Nucleus accumbens (tissue), 56 donors: Measurements from ENCODE around the gene OGFR.

Experiments
- DNase-seq, 56 donors: peaks; one replicate each; lab custom pipeline; 2025; lab: John Stamatoyannopoulos, UW

The OGFR gene, protein sequence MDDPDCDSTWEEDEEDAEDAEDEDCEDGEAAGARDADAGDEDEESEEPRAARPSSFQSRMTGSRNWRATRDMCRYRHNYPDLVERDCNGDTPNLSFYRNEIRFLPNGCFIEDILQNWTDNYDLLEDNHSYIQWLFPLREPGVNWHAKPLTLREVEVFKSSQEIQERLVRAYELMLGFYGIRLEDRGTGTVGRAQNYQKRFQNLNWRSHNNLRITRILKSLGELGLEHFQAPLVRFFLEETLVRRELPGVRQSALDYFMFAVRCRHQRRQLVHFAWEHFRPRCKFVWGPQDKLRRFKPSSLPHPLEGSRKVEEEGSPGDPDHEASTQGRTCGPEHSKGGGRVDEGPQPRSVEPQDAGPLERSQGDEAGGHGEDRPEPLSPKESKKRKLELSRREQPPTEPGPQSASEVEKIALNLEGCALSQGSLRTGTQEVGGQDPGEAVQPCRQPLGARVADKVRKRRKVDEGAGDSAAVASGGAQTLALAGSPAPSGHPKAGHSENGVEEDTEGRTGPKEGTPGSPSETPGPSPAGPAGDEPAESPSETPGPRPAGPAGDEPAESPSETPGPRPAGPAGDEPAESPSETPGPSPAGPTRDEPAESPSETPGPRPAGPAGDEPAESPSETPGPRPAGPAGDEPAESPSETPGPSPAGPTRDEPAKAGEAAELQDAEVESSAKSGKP

GRCh38 chr20:62804627-62805154 lies at the start of gene OGFR:
OGFR (plus strand) TSS chr20:62804835; CDS start chr20:62804860, 25 bp downstream.
- peak in 41 of 56 donors; percentile 15 to 77 (median 45) for DNase-seq

- no peak for DNase-seq
Measured at GRCh38 chr20:62754991-62755356, 49.7 kb upstream of the OGFR start.

GRCh38 chr20:62755817-62756724 lies 48.6 kb upstream of the OGFR start:
- DNase-seq = no peak

- no peak for DNase-seq
Measured at GRCh38 chr20:62758226-62758912, 46.3 kb upstream of the OGFR start.

DNA sequence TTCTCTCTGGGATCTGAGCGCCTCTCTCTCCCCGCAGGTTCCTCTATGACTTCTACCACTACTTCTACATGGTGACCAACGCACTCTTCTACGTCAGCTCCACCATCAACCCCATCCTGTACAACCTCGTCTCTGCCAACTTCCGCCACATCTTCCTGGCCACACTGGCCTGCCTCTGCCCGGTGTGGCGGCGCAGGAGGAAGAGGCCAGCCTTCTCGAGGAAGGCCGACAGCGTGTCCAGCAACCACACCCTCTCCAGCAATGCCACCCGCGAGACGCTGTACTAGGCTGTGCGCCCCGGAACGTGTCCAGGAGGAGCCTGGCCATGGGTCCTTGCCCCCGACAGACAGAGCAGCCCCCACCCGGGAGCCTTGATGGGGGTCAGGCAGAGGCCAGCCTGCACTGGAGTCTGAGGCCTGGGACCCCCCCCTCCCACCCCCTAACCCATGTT lies 44.6 kb upstream of the OGFR start:
- no peak for DNase-seq

GRCh38 chr20:62760471-62760855 lies 44.2 kb upstream of the OGFR start:
- no peak for DNase-seq

- no peak for DNase-seq
Measured at GRCh38 chr20:62760856-62761758, 43.5 kb upstream of the OGFR start.

- no peak for DNase-seq
Measured at GRCh38 chr20:62761759-62762131, 42.9 kb upstream of the OGFR start.

DNA sequence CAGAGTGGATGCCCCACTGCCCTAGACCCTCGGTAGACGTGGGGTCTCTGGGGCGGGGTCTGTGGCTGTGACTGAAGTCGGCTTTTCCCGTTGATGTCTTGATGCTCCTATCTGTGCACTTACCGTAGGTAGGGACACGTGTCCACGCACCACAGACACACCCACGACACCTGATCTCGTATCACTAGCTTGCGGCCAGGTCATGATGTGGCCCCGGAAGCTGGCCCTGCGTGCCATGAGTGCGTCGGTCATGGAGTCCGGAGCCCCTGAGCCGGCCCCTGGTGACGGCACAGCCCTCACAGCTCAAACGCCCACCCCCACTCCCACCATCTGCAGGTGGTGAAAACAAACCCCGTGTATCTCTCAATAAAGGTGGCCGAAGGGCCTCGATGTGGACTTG lies 42.3 kb upstream of the OGFR start:
- DNase-seq = no peak

DNA sequence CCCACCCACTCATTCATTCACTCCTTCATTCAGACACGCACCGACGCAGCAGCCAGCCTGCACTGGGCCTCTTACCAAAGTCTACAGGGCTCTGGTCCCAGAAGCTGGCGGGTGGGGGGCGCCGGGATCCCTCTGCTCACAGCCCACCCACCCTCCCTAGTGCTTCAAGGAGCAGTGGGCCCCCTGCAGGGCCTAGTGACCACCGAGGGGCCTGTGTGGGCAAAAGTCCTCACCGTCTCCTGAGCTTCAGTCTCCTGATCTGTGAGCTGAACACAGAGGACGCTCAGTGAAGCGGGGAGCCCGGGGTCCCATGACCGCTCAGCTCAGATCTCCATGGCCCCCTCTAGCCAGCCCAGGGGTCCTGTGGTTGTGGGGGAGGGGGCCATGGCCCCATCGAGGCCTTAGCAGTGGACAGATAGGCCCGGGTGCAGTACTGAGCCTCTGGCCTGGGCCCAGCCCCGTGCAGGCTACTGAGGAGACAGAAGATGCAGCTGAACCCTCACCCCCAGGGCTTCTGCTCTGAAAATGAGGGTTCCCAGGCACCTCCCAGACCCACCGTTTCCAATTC lies 41.8 kb upstream of the OGFR start:
- no peak for DNase-seq

- DNase-seq = no peak
Measured at GRCh38 chr20:62763404-62763803, 41.2 kb upstream of the OGFR start.

DNA sequence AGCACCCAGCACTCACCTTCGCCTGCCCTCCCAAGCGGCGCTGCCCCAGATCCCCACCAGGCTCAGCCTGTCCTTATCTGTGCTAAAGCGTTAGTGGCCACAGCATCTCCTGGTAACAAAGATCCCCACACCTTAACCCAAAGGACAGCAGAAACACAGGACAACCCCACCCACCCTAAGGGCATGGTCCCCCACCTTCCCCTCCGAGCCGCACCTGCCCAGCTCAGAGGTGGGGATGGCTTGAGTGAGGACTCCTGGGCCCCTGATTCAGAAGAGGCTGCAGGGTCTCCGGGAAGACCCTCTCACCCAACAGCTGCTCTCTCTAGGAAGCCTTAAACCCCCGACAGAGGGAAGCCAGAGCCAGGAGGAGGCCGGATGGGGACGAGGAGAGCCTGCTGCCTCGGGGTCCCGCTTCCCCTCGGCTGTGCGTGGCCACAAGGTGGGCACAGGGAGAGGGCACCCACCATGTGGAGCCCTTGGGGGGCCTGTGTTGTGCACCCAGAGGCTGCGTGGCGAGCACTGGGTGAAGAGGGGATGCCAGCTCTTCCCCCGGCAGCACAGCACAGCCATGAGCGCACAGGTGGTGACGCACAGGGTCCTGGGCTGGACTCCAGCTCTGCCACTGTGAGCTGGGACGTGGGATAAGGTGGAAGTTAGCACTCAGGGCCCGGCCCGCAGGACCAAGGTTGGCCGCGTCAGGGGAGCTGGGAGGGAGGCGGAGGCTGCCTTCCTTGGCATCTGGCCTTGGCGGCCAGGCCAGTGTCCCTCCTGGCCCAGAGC lies 40.3 kb upstream of the OGFR start:
- DNase-seq = no peak

DNA sequence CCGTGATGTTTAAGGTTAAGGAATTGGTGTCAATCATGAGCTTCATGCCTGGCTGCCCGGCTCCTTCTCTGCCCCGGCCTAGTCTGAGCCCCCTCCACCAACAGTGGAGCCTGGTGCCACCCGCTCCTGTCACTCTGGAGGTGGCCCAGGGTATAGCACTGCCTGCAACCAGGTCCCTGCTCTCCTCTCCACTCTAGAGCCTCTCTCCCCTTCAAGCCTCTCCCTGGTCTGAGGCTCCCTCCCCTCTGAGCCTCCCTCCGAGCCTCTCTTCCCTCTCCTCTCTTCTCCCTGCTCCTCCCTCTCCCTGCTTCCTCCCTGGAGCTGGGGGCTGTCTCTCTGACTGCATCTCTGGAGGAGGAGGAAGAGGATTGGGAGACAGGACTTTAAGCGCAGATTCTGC lies 39.6 kb upstream of the OGFR start:
- DNase-seq = no peak

GRCh38 chr20:62765432-62766070 lies 39.1 kb upstream of the OGFR start:
- no peak for DNase-seq

GRCh38 chr20:62766071-62766450 lies 38.6 kb upstream of the OGFR start:
- DNase-seq = no peak

GRCh38 chr20:62766716-62767115 lies 37.9 kb upstream of the OGFR start:
- DNase-seq = no peak

DNA sequence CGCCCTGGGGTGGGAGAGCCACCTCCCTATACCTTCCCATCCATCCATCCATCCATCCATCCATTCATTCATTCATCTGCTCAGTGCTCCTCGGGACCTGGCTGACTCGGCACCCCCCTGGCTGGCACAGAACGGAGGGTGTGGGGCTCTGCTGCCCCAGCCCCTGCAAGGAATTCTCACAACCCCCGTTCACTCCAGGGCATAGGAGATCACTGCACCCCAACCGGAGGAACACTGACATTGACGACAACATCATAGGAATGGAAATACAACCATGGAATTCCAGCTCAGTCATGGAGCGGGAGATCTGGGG lies 36.4 kb upstream of the OGFR start:
- DNase-seq = no peak
